Ectodermal cell (in vitro differentiated cells): ENCODE measurements around the gene ETHE1.
A peak's percentile ranks its signal among the peaks of the same experiment; 100 is the strongest.

Source experiments
- H3K27ac ChIP-seq: 2 replicates; pipeline ENCODE4 v1.7.0; 2013; ENCODE audit warnings: mild to moderate bottlenecking, low read depth, low read length; ENCODE audit not compliant: insufficient read depth, poor library complexity, severe bottlenecking
- H3K27me3 ChIP-seq: 2 replicates; pipeline ENCODE4 v1.7.0; 2013; ENCODE audit warnings: mild to moderate bottlenecking, low read length; ENCODE audit not compliant: insufficient read depth, control insufficient read depth, poor library complexity, severe bottlenecking
- H3K36me3 ChIP-seq: one replicate; pipeline ENCODE4 v1.7.0; 2013; ENCODE audit warnings: low read length; ENCODE audit not compliant: control insufficient read depth, insufficient read depth
- H3K4me1 ChIP-seq: one replicate; pipeline ENCODE4 v1.7.0; 2013; ENCODE audit warnings: low read length; ENCODE audit not compliant: control insufficient read depth, insufficient read depth
- H3K4me3 ChIP-seq: 2 replicates; pipeline ENCODE4 v1.7.0; 2013; ENCODE audit warnings: low read depth, low read length, control low read depth; ENCODE audit not compliant: insufficient read depth
- H3K9me3 ChIP-seq: 2 replicates; pipeline ENCODE4 v1.7.0; 2013; ENCODE audit warnings: mild to moderate bottlenecking, low read length, moderate library complexity; ENCODE audit not compliant: control insufficient read depth
- WGBS, 2 experiments: methylation state at CpG; one replicate each; pipeline ENCODE4 v1.1.7; 2013; ENCODE audit warnings: missing lambda C conversion rate in 2 of 2; 5-methylcytosine and 5-hydroxymethylcytosine counted together

ETHE1 gene

DNA sequence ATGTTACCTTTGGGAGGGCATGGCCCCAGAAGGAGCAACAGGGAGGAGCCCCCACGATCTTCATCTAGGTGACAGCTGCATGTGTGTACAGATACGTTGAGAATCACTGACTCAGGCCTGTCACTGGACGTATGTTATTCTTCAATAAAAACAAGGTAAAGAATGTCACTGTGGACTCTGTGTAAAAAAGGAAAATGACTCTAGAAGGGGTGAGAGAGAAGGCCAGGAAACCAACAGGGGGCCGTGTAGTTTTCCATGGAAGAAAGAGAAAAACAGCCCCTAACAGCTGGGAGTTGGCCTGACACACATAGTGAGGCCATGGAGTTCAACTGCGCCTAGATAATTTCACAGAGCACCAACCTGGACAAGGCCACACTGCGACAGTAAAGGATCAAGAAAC lies 59.7 kb downstream of the ETHE1 start:
- Histone ChIP-seq H3K27ac (no peak overlapping the region), H3K4me3 (no peak overlapping the region), H3K36me3 (no peaks in the 10 kb centered on the region), H3K27me3 (peaks cover 33% of the 10 kb centered on the region), H3K4me1 (no peaks in the 10 kb centered on the region), H3K9me3 (no peaks in the 10 kb centered on the region)
- 90% methylated on average over 6 of the region's 6 CpGs for WGBS, 2 experiments

DNA sequence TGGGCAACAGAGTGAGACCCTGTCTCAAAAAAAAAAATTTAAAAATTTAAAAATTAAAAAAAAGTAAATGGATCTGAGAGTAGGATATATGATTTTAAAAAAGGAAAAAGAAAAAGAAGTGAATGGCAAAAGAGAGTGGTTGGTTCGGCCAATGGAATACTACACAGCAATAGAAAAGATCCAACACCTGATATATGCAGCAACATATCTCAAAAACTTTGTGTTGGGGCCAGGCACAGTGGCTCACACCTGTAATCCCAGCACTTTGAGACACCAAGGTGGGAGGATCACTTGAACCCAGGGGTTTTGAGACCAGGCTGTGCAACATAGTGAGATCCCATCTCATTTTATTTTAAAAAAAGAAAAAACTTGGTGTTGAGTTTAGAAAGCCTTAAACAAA lies 60.2 kb downstream of the ETHE1 start:
- no peak overlapping the region for H3K27ac ChIP-seq
- no peak overlapping the region for H3K4me3 ChIP-seq
- no peaks in the 10 kb centered on the region for H3K9me3 ChIP-seq
- 88 to 90% methylated on average over 1 of the region's 1 CpG for WGBS, 2 experiments
- H3K27me3 ChIP-seq: peaks cover 38% of the 10 kb centered on the region
- no peaks in the 10 kb centered on the region for H3K4me1 ChIP-seq
- no peaks in the 10 kb centered on the region for H3K36me3 ChIP-seq

DNA sequence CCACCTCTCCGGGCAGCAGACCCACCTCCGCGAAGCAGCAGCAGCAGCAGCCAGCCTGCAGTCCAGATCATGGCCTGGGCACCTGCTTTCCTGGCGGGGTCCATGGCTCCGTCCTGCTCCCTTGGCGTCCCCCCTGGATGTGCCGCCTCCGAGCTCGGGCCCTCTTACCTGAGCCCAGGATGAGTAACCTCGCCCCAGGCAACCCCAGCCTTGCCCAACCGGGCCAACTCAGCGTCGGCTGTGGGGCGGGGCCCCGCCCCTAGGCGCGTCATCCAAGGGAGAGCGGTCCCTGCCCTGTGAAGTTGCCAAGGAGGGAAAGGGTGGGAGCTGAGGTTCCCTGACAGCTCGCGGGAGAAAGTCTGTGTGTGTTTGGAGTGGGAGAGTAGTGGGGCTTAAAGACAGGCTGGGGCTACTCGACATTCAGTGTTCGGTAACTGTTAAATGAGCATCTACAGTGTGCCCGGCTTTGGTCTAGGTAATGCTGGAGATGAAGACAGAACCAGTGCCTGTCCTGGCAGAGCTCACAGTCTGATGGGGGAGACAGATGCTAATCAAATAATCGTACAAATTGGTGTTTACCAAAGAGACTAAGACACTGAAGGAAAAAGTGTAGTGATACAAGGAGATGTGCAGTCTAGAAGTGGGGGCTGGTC lies 61.4 kb downstream of the ETHE1 start, which contains the start of gene LYPD3:
Gene LYPD3, minus strand, starts transcription at position 141 of the 653 bp plus-strand sequence. Its CDS starts 37 bp downstream, at position 104.
- H3K27ac ChIP-seq: no peak within 1 kb of the TSS

DNA sequence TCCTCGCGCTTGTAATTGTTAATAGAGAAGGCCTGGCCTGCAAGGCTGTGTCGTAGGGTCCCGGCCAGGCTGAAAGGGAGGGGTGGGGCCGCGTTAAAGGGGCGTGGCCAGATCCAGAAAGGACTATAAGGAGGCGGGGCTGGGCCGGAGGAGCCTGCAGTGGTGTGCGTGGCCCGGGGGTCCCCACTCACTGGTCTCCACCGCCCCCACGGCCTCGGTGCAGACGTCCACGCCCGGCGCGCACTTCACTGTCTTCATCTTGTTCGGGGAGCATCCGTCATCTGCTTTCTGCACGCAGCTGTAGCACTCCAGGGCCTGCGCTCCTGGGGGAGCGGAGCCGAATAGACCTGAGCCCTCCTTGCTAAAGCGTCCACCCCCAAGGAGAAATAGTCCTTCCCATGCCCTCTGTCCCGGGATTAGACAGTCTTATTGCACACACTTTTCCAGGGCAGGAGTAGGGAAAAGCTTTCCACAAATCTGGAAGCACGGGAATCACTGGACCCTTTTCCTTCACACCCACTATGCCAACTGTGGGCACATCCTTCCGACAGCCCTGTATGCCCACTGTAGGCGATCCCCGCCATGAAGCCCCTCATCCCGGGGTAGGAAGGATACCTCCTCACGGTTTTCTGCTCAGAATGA lies 62.7 kb downstream of the ETHE1 start:
- Histone ChIP-seq H3K27ac (peak overlapping the region; percentile 60), H3K4me3 (peak overlapping the region; percentile 85), H3K27me3 (peaks cover 51% of the 10 kb centered on the region), H3K4me1 (no peaks in the 10 kb centered on the region), H3K9me3 (no peaks in the 10 kb centered on the region), H3K36me3 (no peaks in the 10 kb centered on the region)
- WGBS, 2 experiments: 23% methylated on average over 33 of the region's 33 CpGs

More for the DNA sequence above, 61.4 kb downstream of the ETHE1 start, which contains the start of gene LYPD3:
- 56% methylated on average over 24 of the region's 24 CpGs for WGBS, 2 experiments
- peak within 1 kb of the TSS; percentile 85 for H3K4me3 ChIP-seq
- H3K9me3 ChIP-seq: no peaks in the 10 kb centered on the region
- no peaks in the 10 kb centered on the region for H3K36me3 ChIP-seq
- H3K27me3 ChIP-seq: peaks cover 47% of the 10 kb centered on the region
- H3K4me1 ChIP-seq: no peaks in the 10 kb centered on the region

- WGBS, 2 experiments: 0 to 1% methylated on average over 57 of the region's 57 CpGs
- H3K27ac ChIP-seq: peak overlapping the region; percentile 60
Measured at GRCh38 chr19:43463381-43464133, 63.4 kb downstream of the ETHE1 start.

DNA sequence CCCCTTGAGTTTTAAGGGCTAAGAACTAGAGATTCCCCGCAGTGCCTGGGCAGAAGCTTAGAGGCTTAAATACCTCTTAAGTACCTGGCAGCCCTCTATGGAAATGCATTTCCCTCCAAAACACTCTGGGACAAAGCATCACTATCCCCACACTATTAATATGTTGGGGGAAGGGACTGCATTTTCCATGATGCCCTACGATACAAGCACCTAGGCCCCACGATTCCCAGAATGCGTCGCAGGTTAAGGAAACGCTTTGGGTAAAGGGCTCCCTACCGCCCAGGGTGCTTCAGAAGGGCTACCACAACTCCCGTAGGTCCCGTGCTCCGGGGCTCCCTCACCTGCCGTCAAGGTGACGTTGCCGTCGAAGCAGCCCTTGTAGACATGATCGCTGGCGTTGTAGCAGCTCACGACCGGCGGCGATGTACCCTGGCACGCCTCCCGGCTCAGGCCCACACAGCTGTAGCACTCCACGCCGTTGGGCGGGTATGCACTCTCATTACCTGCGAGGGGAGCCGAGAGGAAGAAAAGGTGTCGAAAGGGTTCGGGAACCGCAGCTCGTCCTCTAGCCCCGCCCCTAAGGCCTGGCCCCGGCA lies 64.1 kb downstream of the ETHE1 start:
- no peaks in the 10 kb centered on the region for H3K9me3 ChIP-seq
- H3K27ac ChIP-seq: no peak overlapping the region
- H3K4me1 ChIP-seq: no peaks in the 10 kb centered on the region
- whole genome bisulfite sequencing, 2 experiments: 9% methylated on average over 33 of the region's 33 CpGs
- H3K27me3 ChIP-seq: peaks cover 51% of the 10 kb centered on the region
- H3K36me3 ChIP-seq: no peaks in the 10 kb centered on the region
- H3K4me3 ChIP-seq: peak overlapping the region; percentile 85

More at GRCh38 chr19:43463381-43464133, 63.4 kb downstream of the ETHE1 start:
- Histone ChIP-seq H3K27me3 (peaks cover 51% of the 10 kb centered on the region), H3K9me3 (no peaks in the 10 kb centered on the region), H3K4me1 (no peaks in the 10 kb centered on the region), H3K36me3 (no peaks in the 10 kb centered on the region), H3K4me3 (peak overlapping the region; percentile 85)

DNA sequence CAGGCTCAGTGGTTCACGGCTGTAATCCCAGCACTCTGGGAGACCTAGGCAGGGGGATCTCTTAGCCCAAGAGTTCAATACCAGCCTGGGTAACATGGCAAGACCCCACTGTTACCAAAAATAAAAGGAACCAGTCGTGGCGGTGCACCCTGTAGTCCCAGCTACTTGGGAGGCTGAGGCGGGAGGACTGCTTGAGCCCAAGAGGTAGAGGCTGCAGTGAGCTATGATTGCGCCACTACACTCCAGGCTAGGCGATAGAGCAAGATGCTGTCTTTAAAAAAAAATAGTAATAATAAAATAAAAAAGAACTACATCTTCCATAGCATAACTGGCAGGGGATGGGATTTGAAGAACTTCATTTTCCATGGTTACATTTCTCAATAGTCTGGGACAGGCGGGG lies 64.6 kb downstream of the ETHE1 start:
- Histone ChIP-seq H3K4me3 (no peak overlapping the region), H3K27me3 (peaks cover 51% of the 10 kb centered on the region), H3K4me1 (no peaks in the 10 kb centered on the region), H3K27ac (no peak overlapping the region), H3K36me3 (no peaks in the 10 kb centered on the region), H3K9me3 (no peaks in the 10 kb centered on the region)
- WGBS, 2 experiments: 85 to 91% methylated on average over 5 to 6 of the region's 7 CpGs

GRCh38 chr19:43461303-43461702 lies 65.7 kb downstream of the ETHE1 start:
- Histone ChIP-seq H3K36me3 (no peaks in the 10 kb centered on the region), H3K4me3 (no peak overlapping the region), H3K9me3 (no peaks in the 10 kb centered on the region), H3K27ac (no peak overlapping the region), H3K4me1 (no peaks in the 10 kb centered on the region), H3K27me3 (peaks cover 50% of the 10 kb centered on the region)
- 89 to 93% methylated on average over 12 of the region's 12 CpGs for WGBS, 2 experiments

GRCh38 chr19:43460362-43461016 lies 66.5 kb downstream of the ETHE1 start:
- Histone ChIP-seq H3K27ac (no peak overlapping the region), H3K4me3 (no peak overlapping the region), H3K36me3 (no peaks in the 10 kb centered on the region), H3K4me1 (no peaks in the 10 kb centered on the region), H3K9me3 (no peaks in the 10 kb centered on the region), H3K27me3 (peaks cover 42% of the 10 kb centered on the region)
- 85 to 86% methylated on average over 14 to 16 of the region's 16 CpGs for WGBS, 2 experiments
